NCI-H2081 treated with DMSO at 0.1 percent for 48 hours (cell line): Measurements from ENCODE around the gene ITGB1.
"Not testable (repeated sequence)": the region's sequence is repeated elsewhere in the genome, so short reads cannot be mapped to it uniquely, and the experiment has no call there.

Source experiments
- DNase-seq: peaks from one replicate; lab custom pipeline; 2025; lab: John Stamatoyannopoulos, UW

ITGB1 gene

GRCh38 chr10:32958085-32959005, at the start of gene ITGB1:
Gene ITGB1 (minus strand): TSS chr10:32958230. CDS start chr10:32935558, 22,672 bp downstream.
- DNase-seq: peak; percentile 63

- no peak for DNase-seq
These were observed 48.4 kb upstream of the ITGB1 start for GRCh38 chr10:33006342-33006887.

- no peak for DNase-seq
These were observed 47.6 kb upstream of the ITGB1 start for GRCh38 chr10:33005322-33006301.

- DNase-seq: no peak
These were observed 44.0 kb upstream of the ITGB1 start for GRCh38 chr10:33001908-33002492.

GRCh38 chr10:32998060-32998581, 40.1 kb upstream of the ITGB1 start:
- DNase-seq: not testable (repeated sequence)

- no peak for DNase-seq
These were observed 37.7 kb upstream of the ITGB1 start for GRCh38 chr10:32995751-32996150.

- DNase-seq: no peak
These were observed 37.1 kb upstream of the ITGB1 start for GRCh38 chr10:32995066-32995622.

GRCh38 chr10:32994632-32995031, 36.6 kb upstream of the ITGB1 start:
- DNase-seq: not testable (repeated sequence)

GRCh38 chr10:32992310-32992709, 34.3 kb upstream of the ITGB1 start:
- not testable (repeated sequence) for DNase-seq

GRCh38 chr10:32990811-32991210, 32.8 kb upstream of the ITGB1 start:
- DNase-seq: no peak

GRCh38 chr10:32988604-32989003, 30.6 kb upstream of the ITGB1 start:
- DNase-seq: no peak

- no peak for DNase-seq
These were observed 29.1 kb upstream of the ITGB1 start for GRCh38 chr10:32987172-32987571.

- DNase-seq: no peak
These were observed 27.8 kb upstream of the ITGB1 start for GRCh38 chr10:32985775-32986350.

GRCh38 chr10:32985341-32985764, 27.3 kb upstream of the ITGB1 start:
- no peak for DNase-seq

- no peak for DNase-seq
These were observed 26.1 kb upstream of the ITGB1 start for GRCh38 chr10:32984003-32984600.

GRCh38 chr10:32982911-32983909, 25.2 kb upstream of the ITGB1 start:
- DNase-seq: no peak

- no peak for DNase-seq
These were observed 24.3 kb upstream of the ITGB1 start for GRCh38 chr10:32982293-32982709.

- DNase-seq: no peak
These were observed 23.7 kb upstream of the ITGB1 start for GRCh38 chr10:32981760-32982159.
